HK-2 (cell line): ENCODE measurements around the gene TMCC1.
A peak's percentile ranks its signal among the peaks of the same experiment; 100 is the strongest.
"Not testable (repeated sequence)": the region's sequence is repeated elsewhere in the genome, so short reads cannot be mapped to it uniquely, and the experiment has no call there.

Source experiments
- DNase-seq: peaks from one replicate; pipeline ENCODE4 v3.0.0-alpha.2; 2018; ENCODE audit not compliant: unreplicated experiment

Gene TMCC1

GRCh38 chr3:129893581-129894070 is at the start of gene TMCC1:
Gene TMCC1, minus strand, starts transcription at chr3:129893711.
- peak; percentile 83 for DNase-seq

DNA sequence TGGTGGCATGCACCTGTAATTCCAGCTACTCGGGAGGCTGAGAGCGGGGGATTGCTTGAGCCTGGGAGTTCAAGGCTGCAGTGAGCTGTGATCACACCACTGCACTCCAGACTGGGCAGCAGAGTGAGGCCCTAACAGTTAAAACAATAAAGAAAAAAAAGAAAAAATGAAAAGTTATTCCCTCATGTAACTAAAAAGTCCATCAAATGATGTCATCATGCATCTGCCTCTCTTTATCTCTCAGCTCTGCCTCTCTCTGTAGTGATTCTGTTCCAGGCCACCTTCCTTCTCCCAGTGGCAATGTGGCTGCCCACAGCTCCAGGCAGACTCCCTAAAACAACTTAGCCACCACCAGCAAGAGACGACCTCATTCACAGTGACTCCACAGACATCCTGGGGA is 49.5 kb upstream of the TMCC1 start:
- DNase-seq = no peak

DNA sequence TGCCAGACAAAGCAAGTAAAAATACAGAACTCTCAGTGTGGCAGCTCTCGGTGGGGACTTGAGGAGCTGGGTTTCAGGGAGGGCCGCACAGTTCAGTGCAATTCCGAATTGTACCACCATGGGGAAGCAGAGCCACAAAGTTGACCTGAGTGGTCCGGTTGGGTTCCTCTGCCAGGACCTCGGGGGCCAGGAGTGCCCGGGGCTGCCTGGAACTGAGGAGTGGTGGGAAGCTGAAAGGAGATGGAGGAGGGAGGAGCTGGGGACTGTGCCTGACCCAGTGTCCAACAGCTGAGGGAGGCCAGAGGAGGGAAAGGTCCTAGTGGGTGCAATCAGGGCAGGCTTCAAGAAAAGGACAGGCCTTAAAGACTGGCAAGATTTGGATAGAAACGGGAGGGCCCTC is 48.8 kb upstream of the TMCC1 start:
- DNase-seq = peak; percentile 59

- no peak for DNase-seq
These were observed 46.6 kb upstream of the TMCC1 start for GRCh38 chr3:129940086-129940485.

GRCh38 chr3:129938140-129938930 is 44.8 kb upstream of the TMCC1 start:
- no peak for DNase-seq

GRCh38 chr3:129937717-129938116 is 44.2 kb upstream of the TMCC1 start:
- DNase-seq = no peak

- DNase-seq = no peak
These were observed 43.2 kb upstream of the TMCC1 start for GRCh38 chr3:129936757-129937156.

DNA sequence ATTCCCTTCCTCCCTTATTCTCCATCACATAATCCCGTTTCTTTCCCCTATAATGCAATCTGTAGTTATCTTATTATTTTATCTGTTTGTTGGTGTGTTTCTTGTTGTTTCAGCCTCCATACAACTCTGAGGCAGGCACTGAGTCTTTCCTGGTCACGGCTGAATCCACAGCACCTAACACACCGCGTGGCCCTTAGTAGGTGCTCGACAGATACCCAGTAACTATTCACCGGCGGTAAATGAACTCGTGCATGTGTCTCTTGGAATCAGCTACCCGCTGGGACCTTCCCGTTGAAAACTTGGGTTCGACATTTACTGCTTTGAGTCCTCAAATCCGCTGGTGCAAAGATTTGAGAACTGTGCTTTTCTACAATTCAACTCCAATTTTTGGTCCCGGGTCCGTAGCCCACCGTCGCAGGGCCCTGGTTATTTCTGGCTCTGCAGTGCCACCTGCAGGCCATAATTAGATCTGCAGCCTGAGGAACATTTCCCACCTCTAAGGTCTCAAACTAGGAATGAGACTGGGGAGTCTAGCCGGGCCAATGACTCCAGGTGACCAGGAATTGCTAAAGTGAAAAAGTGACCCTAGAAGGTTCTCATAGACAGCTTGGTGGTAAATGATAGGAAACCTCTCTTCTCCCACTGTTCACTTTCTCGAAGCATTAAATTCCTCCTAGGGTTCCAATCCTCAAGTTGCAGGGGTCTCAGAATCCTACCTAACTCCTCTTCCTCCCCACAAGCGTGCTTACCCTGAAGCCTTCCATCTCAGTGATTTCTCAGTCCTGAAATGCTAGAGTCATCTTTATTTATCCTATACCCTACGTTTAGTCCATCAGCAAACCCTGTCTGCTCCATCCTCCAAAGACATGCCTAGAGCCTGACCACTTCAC is 41.0 kb upstream of the TMCC1 start:
- DNase-seq = peak; percentile 45

DNA sequence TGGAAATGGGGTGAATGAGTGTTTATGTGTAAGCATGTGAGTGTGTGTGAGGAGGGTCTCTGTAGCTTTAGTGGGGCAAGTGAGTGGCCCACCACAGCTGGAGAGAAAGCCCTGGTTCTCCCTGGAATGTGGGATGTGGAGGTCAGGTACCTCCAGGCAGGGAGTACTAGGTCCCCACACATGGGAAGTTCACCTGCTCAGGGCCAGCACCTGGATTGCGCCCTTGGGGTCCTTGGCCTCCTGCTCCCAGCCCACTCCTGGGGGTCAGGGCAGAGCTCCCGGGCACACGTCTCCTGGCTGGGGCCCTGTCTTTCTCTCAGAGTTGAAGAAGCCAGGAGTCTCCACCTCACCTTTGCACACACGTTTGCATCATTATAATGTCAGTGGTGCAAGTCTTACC is 40.0 kb upstream of the TMCC1 start:
- no peak for DNase-seq

DNA sequence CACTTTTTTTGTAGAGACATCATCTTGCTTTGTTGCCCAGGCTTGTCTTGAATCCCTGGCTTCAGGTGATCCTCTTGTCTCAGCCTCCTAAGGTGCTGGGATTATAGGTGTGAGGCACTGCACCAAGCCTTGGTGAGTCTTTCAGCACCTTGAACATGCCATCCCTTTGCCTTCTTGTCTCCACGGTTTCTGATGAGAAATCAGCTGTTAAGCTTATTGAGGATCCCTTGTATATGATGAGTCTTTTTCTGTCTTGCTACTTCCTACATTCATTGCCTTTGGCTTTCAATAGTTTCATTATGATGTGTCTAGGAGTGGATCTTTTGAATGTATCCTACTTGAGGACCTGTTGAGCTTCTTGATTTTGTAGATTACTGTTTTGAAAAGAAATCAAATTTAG is 35.9 kb upstream of the TMCC1 start:
- no peak for DNase-seq

GRCh38 chr3:129927072-129927471 is 33.6 kb upstream of the TMCC1 start:
- DNase-seq = peak; percentile 64

GRCh38 chr3:129919806-129920205 is 26.3 kb upstream of the TMCC1 start:
- DNase-seq = no peak

- no peak for DNase-seq
These were observed 25.8 kb upstream of the TMCC1 start for GRCh38 chr3:129919357-129919756.

- no peak for DNase-seq
These were observed 24.9 kb upstream of the TMCC1 start for GRCh38 chr3:129918461-129918860.

DNA sequence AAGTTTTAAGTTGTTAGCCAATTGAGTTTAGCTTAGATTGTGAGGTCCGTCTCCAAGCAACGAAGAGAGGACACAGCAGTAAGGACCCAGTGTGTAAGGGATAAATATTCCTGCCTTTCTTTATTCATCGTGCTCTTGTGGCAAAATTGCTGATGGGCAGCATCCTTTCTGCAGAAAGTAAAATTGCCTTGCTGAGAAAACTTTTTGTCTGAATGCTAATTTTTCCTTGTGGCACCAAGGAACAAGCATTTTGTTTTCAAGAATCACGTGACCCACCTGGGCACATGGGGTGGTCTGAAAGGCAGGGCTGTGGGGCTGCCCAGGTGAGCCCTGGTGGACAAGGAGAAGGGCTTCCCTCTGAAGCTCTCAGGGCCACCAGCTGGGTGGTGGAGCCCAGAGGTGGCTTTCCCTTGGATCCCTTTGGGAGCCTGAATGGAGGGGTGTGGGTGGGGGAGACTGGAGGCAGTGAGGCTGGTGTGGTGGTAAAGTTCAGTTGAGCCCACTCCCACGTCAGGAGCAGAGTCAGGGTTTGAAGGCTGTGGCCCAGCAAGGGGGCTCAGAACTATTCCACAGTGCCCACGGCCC is 24.0 kb upstream of the TMCC1 start:
- no peak for DNase-seq

- no peak for DNase-seq
These were observed 20.1 kb upstream of the TMCC1 start for GRCh38 chr3:129913618-129914017.

- no peak for DNase-seq
These were observed 17.9 kb upstream of the TMCC1 start for GRCh38 chr3:129911261-129911861.

DNA sequence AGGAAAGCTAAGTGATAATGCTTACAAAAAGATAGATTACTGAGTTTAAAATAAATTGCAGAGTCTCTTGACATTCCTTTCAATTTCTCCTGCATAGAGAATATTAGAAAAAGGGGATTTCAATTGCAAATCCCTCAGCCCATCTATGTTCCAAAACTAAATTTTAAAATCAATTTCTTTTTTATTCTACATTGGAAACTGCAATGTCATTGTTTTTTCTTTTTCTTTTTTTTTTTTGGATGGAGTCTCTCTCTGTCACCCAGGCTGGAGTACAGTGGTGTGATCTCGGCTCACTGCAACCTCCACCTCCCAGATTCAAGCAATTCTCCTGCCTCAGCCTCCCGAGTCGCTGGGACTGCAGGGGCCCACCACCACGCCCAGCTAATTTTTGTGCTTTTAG is 15.7 kb upstream of the TMCC1 start:
- DNase-seq = not testable (repeated sequence)

DNA sequence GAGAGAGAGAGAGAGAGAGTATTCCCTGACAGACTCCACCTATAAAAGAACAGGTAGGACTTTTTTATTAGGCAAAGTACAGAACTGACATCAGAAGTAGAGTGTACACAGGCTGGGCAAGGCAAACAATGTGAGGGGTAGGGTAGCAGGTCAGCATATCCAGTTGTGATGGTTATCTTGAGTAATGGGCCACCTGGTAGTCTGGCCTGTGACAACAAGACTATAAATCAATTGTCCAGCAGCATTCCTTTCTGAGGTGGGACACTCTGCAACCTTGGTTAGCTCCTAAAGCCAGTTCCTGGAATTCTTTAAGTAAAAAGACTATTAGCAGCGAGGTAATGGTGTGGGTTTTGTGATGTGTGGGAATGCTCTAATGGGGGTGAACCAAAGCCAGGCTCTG is 14.9 kb upstream of the TMCC1 start:
- no peak for DNase-seq

GRCh38 chr3:129901272-129901671 is 7.8 kb upstream of the TMCC1 start:
- DNase-seq = not testable (repeated sequence)

DNA sequence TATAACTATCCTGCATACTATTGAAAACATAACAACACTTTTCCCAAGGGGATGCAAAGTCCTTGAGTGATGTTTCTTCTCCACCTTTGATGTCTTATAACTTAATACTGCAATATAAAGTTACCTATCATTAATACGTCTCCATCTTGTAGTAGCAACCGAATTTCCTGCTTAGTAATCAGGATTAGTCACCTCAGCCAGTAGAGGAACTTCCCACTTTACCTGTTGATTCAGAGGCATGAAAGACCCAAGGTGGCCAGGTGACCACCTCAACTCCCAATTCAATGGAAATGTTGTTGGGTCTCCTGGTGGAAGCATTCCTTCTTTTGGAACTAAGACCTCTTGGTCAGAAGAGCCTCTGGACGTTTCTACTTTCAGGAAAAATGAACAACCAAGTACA is 3.5 kb upstream of the TMCC1 start:
- DNase-seq = no peak
